WTC11 (cell line): ENCODE data around the gene C5orf24. TPM values are rescaled to one million over a fixed set of nuclear protein-coding genes. Genes with fewer than 3 reads are reported as not detected.

Source experiments
- ATAC-seq: fragments of 200-7000 bp; cut with Tn5 transposase; 2 replicates; pipeline ENCODE4 v1.10.0; 2021; ENCODE audit warnings: mild to moderate bottlenecking, moderate library complexity
- CTCF ChIA-PET: fragments of 300-600 bp; sonication (Branson Sonifier 250); formaldehyde crosslinking; loops from one replicate; lab custom pipeline; 2021; ENCODE audit warnings: antibody characterized with exemption; lab: Charles Lee
- POLR2A ChIA-PET: fragments of 350-600 bp; sonication (Branson Sonifier 250); formaldehyde crosslinking; loops from one replicate; lab custom pipeline; 2021; ENCODE audit warnings: antibody characterized with exemption; lab: Charles Lee
- DNase-seq: peaks from one replicate; pipeline ENCODE4 v3.0.0; 2021; ENCODE audit warnings: low spot score
- H3K27ac Mint-ChIP-seq: 2 replicates; pipeline ENCODE4 v1.8.0; 2021; ENCODE audit warnings: mixed read lengths
- H3K27me3 Mint-ChIP-seq: 2 replicates; pipeline ENCODE4 v1.8.0; 2021; ENCODE audit warnings: low read depth, mild to moderate bottlenecking, moderate library complexity, mixed read lengths
- H3K36me3 Mint-ChIP-seq: 2 replicates; pipeline ENCODE4 v1.8.0; 2021; ENCODE audit warnings: mixed read lengths
- H3K4me1 Mint-ChIP-seq: 2 replicates; pipeline ENCODE4 v1.8.0; 2022; ENCODE audit warnings: mixed read lengths
- H3K4me3 Mint-ChIP-seq: 2 replicates; pipeline ENCODE4 v1.8.0; 2021; ENCODE audit warnings: mild to moderate bottlenecking, moderate library complexity, mixed read lengths
- H3K9me3 Mint-ChIP-seq: 2 replicates; pipeline ENCODE4 v1.8.0; 2021; ENCODE audit warnings: mixed read lengths
- AFF4 ChIP-seq: sonication (generic); formaldehyde crosslinking; IDR thresholded peaks from 2 replicates; pipeline ENCODE4 v1.8.1; 2023; ENCODE audit warnings: mild to moderate bottlenecking, missing genetic modification reagents, borderline replicate concordance
- AR ChIP-seq: fragments of 250-450 bp; sonication (Bioruptor Pico); IDR thresholded peaks from 2 replicates; pipeline ENCODE4 v1.9.0; 2021; ENCODE audit warnings: mild to moderate bottlenecking
- E2F5 ChIP-seq: sonication (generic); formaldehyde crosslinking; IDR thresholded peaks from 2 replicates; pipeline ENCODE4 v1.8.1; 2022; ENCODE audit warnings: mild to moderate bottlenecking, moderate library complexity, missing genetic modification reagents
- ELF4 ChIP-seq: sonication (generic); formaldehyde crosslinking; IDR thresholded peaks from 2 replicates; pipeline ENCODE4 v1.8.1; 2022; ENCODE audit warnings: low read depth, mild to moderate bottlenecking, moderate library complexity, missing genetic modification reagents
- FOXJ3 ChIP-seq: sonication (generic); formaldehyde crosslinking; IDR thresholded peaks from 2 replicates; pipeline ENCODE4 v1.9.0; 2021; ENCODE audit warnings: missing genetic modification reagents, mild to moderate bottlenecking, borderline replicate concordance
- NFE2L1 ChIP-seq: sonication (generic); formaldehyde crosslinking; IDR thresholded peaks from 2 replicates; pipeline ENCODE4 v1.8.1; 2023; ENCODE audit warnings: missing genetic modification reagents
- NR1H2 ChIP-seq: sonication (generic); formaldehyde crosslinking; IDR thresholded peaks from 2 replicates; pipeline ENCODE4 v1.9.0; 2021; ENCODE audit warnings: mild to moderate bottlenecking, moderate library complexity, missing genetic modification reagents
- OVOL2 ChIP-seq: fragments of 250-450 bp; sonication (Bioruptor Pico); IDR thresholded peaks from 2 replicates; pipeline ENCODE4 v1.9.0; 2021; ENCODE audit warnings: mild to moderate bottlenecking, borderline replicate concordance
- SMAD3 ChIP-seq: sonication (generic); formaldehyde crosslinking; IDR thresholded peaks from 2 replicates; pipeline ENCODE4 v1.8.0; 2022; ENCODE audit warnings: missing genetic modification reagents, mild to moderate bottlenecking, borderline replicate concordance
- TCF7 ChIP-seq: sonication (generic); formaldehyde crosslinking; IDR thresholded peaks from 2 replicates; pipeline ENCODE4 v1.8.0; 2022; ENCODE audit warnings: mild to moderate bottlenecking, low read depth, missing genetic modification reagents, moderate library complexity
- ZNF219 ChIP-seq: sonication (generic); formaldehyde crosslinking; IDR thresholded peaks from 2 replicates; pipeline ENCODE4 v1.8.0; 2023; ENCODE audit warnings: missing genetic modification reagents, mild to moderate bottlenecking, borderline replicate concordance
- ZNF416 ChIP-seq: fragments of 250-450 bp; sonication (Bioruptor Pico); IDR thresholded peaks from 2 replicates; pipeline ENCODE4 v1.9.0; 2021; ENCODE audit warnings: mild to moderate bottlenecking, inconsistent platforms
- ZNF671 ChIP-seq: fragments of 250-450 bp; sonication (Bioruptor Pico); IDR thresholded peaks from 2 replicates; pipeline ENCODE4 v1.8.0; 2021; ENCODE audit warnings: mild to moderate bottlenecking
- total RNA-seq: library from RNA; stranded (reverse); gene quantifications from 3 replicates; pipeline ENCODE4 v1.2.3, GENCODE V29; 2021

Gene C5orf24
- total RNA-seq, 1 experiment from 2014 or later: 15.7 TPM

GRCh38 chr5:134825212-134825611 is 20.6 kb upstream of the C5orf24 start:
- POLR2A ChIA-PET: no interaction called here
- Mint-ChIP-seq H3K4me3 (no peak overlapping the region), H3K36me3 (peaks cover 53% of the 10 kb centered on the region), H3K27ac (no peak overlapping the region), H3K9me3 (no peaks in the 10 kb centered on the region), H3K27me3 (no peaks in the 10 kb centered on the region), H3K4me1 (no peaks in the 10 kb centered on the region)
- no peak for DNase-seq
- no peak for TF ChIP-seq TCF7 (CRISPR knock-in tag)
- no peak for TF ChIP-seq SMAD3 (CRISPR knock-in tag)
- no peak for TF ChIP-seq NR1H2
- no peak for TF ChIP-seq ZNF671 (CRISPR knock-in tag)
- TF ChIP-seq ELF4 (CRISPR knock-in tag): no peak
- TF ChIP-seq AR (CRISPR knock-in tag): no peak
- TF ChIP-seq NFE2L1 (CRISPR knock-in tag): no peak
- no peak for ATAC-seq
- CTCF ChIA-PET: interaction anchor here (1.4 kb wide), 1 partner anchor 79 kb away, joined by 3 read pairs; no protein-coding TSS in a partner anchor

- Mint-ChIP-seq H3K36me3 (peaks cover 35% of the 10 kb centered on the region), H3K27ac (no peak overlapping the region)
Observed at GRCh38 chr5:134833340-134834032, 12.3 kb upstream of the C5orf24 start.

More at GRCh38 chr5:134833340-134834032, 12.3 kb upstream of the C5orf24 start:
- DNase-seq (no peak), ATAC-seq (no peak)
- Mint-ChIP-seq H3K4me1 (no peaks in the 10 kb centered on the region), H3K4me3 (no peak overlapping the region), H3K27me3 (no peaks in the 10 kb centered on the region), H3K9me3 (no peaks in the 10 kb centered on the region)
- CTCF ChIA-PET: no interaction called here
- POLR2A ChIA-PET: interaction anchor here (0.6 kb wide), 1 partner anchor 9 kb away, joined by 4 read pairs; no protein-coding TSS in a partner anchor
- TF ChIP-seq ZNF416 (CRISPR knock-in tag) (no peak), AR (CRISPR knock-in tag) (no peak), E2F5 (CRISPR knock-in tag) (no peak), FOXJ3 (no peak), ZNF219 (CRISPR knock-in tag) (no peak), AFF4 (no peak), OVOL2 (CRISPR knock-in tag) (no peak)
